Trophoblast cell (in vitro differentiated cells and primary cell): ENCODE measurements around the gene TUG1.
A peak's percentile ranks its signal among the peaks of the same experiment; 100 is the strongest.

Source experiments
- DNase-seq, 2 donors: peaks; one replicate each; pipeline ENCODE4 v3.0.0-alpha.2; 2016
- H2AFZ ChIP-seq: 2 replicates; pipeline ENCODE4 v1.6.1; 2013; ENCODE audit warnings: low read length, moderate library complexity, mild to moderate bottlenecking; ENCODE audit not compliant: insufficient read depth, poor library complexity
- H2AK5ac ChIP-seq: 2 replicates; pipeline ENCODE4 v1.6.1; 2013; ENCODE audit warnings: mild to moderate bottlenecking, low read length
- H2BK120ac ChIP-seq: 2 replicates; pipeline ENCODE4 v1.6.1; 2013; ENCODE audit warnings: low read length, mild to moderate bottlenecking, moderate library complexity; ENCODE audit not compliant: insufficient read depth, poor library complexity
- H2BK12ac ChIP-seq: 2 replicates; pipeline ENCODE4 v1.6.1; 2013; ENCODE audit warnings: mild to moderate bottlenecking, low read length, moderate library complexity
- H2BK5ac ChIP-seq: 2 replicates; pipeline ENCODE4 v1.6.1; 2013; ENCODE audit warnings: low read length, low read depth, moderate library complexity, mild to moderate bottlenecking; ENCODE audit not compliant: poor library complexity
- H3K14ac ChIP-seq: 2 replicates; pipeline ENCODE4 v1.6.1; 2013; ENCODE audit warnings: mild to moderate bottlenecking, low read length
- H3K18ac ChIP-seq: 2 replicates; pipeline ENCODE4 v1.6.1; 2013; ENCODE audit warnings: mild to moderate bottlenecking, low read length
- H3K23ac ChIP-seq: 2 replicates; pipeline ENCODE4 v1.6.1; 2013; ENCODE audit warnings: low read length
- H3K27ac ChIP-seq: 2 replicates; pipeline ENCODE4 v1.5.1; 2013; ENCODE audit warnings: low read depth, mild to moderate bottlenecking, inconsistent platforms, low read length, moderate library complexity
- H3K27me3 ChIP-seq: 2 replicates; pipeline ENCODE4 v1.6.1; 2013; ENCODE audit warnings: inconsistent platforms, mild to moderate bottlenecking, low read length, moderate library complexity; ENCODE audit not compliant: insufficient read depth
- H3K36me3 ChIP-seq, 2 experiments: 1 replicate in 1 of 2; 2 replicates in 1 of 2; pipeline ENCODE4 v1.6.1; 2013; ENCODE audit warnings: low read length in 2 of 2, mild to moderate bottlenecking in 2 of 2, moderate library complexity in 1 of 2; ENCODE audit not compliant: insufficient read depth in 2 of 2, control insufficient read depth in 1 of 2
- H3K4ac ChIP-seq: 2 replicates; pipeline ENCODE4 v1.6.1; 2013; ENCODE audit warnings: low read depth, mild to moderate bottlenecking, low read length, moderate library complexity
- H3K4me1 ChIP-seq, 2 experiments: 1 replicate in 1 of 2; 2 replicates in 1 of 2; pipeline ENCODE4 v1.6.1; 2013; ENCODE audit warnings: low read length in 2 of 2, mild to moderate bottlenecking in 2 of 2, moderate library complexity in 1 of 2; ENCODE audit not compliant: insufficient read depth in 2 of 2, control insufficient read depth in 1 of 2
- H3K4me2 ChIP-seq: 2 replicates; pipeline ENCODE4 v1.6.1; 2013; ENCODE audit warnings: inconsistent platforms, mild to moderate bottlenecking, low read length, moderate library complexity
- H3K4me3 ChIP-seq: 2 replicates; pipeline ENCODE4 v1.5.1; 2013; ENCODE audit warnings: mild to moderate bottlenecking, low read depth, low read length, inconsistent platforms
- H3K79me1 ChIP-seq: one replicate; pipeline ENCODE4 v1.6.1; 2013; ENCODE audit warnings: low read length
- H3K79me2 ChIP-seq: 2 replicates; pipeline ENCODE4 v1.6.1; 2013; ENCODE audit warnings: low read length, mild to moderate bottlenecking; ENCODE audit not compliant: control insufficient read depth, insufficient read depth, poor library complexity
- H3K9ac ChIP-seq: 2 replicates; pipeline ENCODE4 v1.6.1; 2013; ENCODE audit warnings: mild to moderate bottlenecking, low read length
- H3K9me3 ChIP-seq: 2 replicates; pipeline ENCODE4 v1.6.1; 2013; ENCODE audit warnings: low read depth, mild to moderate bottlenecking, control low read depth, inconsistent platforms, low read length; ENCODE audit not compliant: insufficient read depth
- H4K12ac ChIP-seq: 2 replicates; pipeline ENCODE4 v1.6.1; 2013; ENCODE audit warnings: low read depth, mild to moderate bottlenecking, low read length, moderate library complexity
- H4K8ac ChIP-seq: 2 replicates; pipeline ENCODE4 v1.6.1; 2013; ENCODE audit warnings: low read depth, mild to moderate bottlenecking, low read length, moderate library complexity
- H4K91ac ChIP-seq: one replicate; pipeline ENCODE4 v1.6.1; 2013; ENCODE audit warnings: low read depth, mild to moderate bottlenecking, low read length, moderate library complexity
- WGBS: extraction: QIAGEN DNeasy Blood & Tissue Kit; methylation state at CpG from one replicate; pipeline ENCODE4 v1.1.7; 2013; ENCODE audit warnings: missing lambda C conversion rate; ENCODE audit not compliant: insufficient read length, insufficient coverage; ENCODE audit errors: extremely low coverage; 5-methylcytosine and 5-hydroxymethylcytosine counted together

Gene TUG1

GRCh38 chr22:30946354-30946753 is 22.7 kb upstream of the TUG1 start:
- no peak overlapping the region for H3K4me3 ChIP-seq
- 100% methylated on average over 1 of the region's 7 CpGs for WGBS
- H3K9ac ChIP-seq, result no peak overlapping the region
- no peaks in the 10 kb centered on the region for H3K27me3 ChIP-seq
- peaks cover 0 to 10% of the 10 kb centered on the region in 2 experiments for H3K4me1 ChIP-seq
- H3K18ac ChIP-seq, result no peak overlapping the region
- peaks cover 44 to 80% of the 10 kb centered on the region in 2 experiments for H3K36me3 ChIP-seq
- no peak overlapping the region for H3K4me2 ChIP-seq
- no peak overlapping the region for H3K23ac ChIP-seq
- no peaks in the 10 kb centered on the region for H3K79me2 ChIP-seq
- H2AK5ac ChIP-seq, result no peak overlapping the region
- H4K12ac ChIP-seq, result no peak overlapping the region
- H2BK5ac ChIP-seq, result no peak overlapping the region
- no peak overlapping the region for H4K8ac ChIP-seq
- H2BK120ac ChIP-seq, result no peak overlapping the region
- H3K9me3 ChIP-seq, result no peaks in the 10 kb centered on the region
- no peak overlapping the region for H2BK12ac ChIP-seq
- H3K14ac ChIP-seq, result no peak overlapping the region
- DNase-seq, result no peak
- peak overlapping the region; percentile 2 for H4K91ac ChIP-seq
- no peak overlapping the region for H2AFZ ChIP-seq
- no peaks in the 10 kb centered on the region for H3K79me1 ChIP-seq
- no peak overlapping the region for H3K27ac ChIP-seq
- no peak overlapping the region for H3K4ac ChIP-seq

- Histone ChIP-seq H3K4me1 (peaks cover 0 to 10% of the 10 kb centered on the region in 2 experiments), H2BK120ac (no peak overlapping the region), H3K4me3 (no peak overlapping the region), H3K23ac (no peak overlapping the region), H4K12ac (no peak overlapping the region), H2BK12ac (no peak overlapping the region), H4K91ac (no peak overlapping the region), H2AFZ (no peak overlapping the region), H3K4me2 (no peak overlapping the region), H3K4ac (no peak overlapping the region), H3K27me3 (no peaks in the 10 kb centered on the region), H3K18ac (no peak overlapping the region), H3K9me3 (no peaks in the 10 kb centered on the region), H3K14ac (no peak overlapping the region), H3K79me1 (no peaks in the 10 kb centered on the region), H3K9ac (no peak overlapping the region), H3K36me3 (peaks cover 35 to 74% of the 10 kb centered on the region in 2 experiments), H2AK5ac (no peak overlapping the region), H3K79me2 (no peaks in the 10 kb centered on the region), H2BK5ac (no peak overlapping the region), H3K27ac (peak overlapping the region; percentile 9), H4K8ac (no peak overlapping the region)
- peak in 1 of 2 donors; percentile 26 for DNase-seq
- no CpG with 5 or more reads among the region's 5 CpGs for WGBS
These were observed 21.8 kb upstream of the TUG1 start for GRCh38 chr22:30947173-30947815.

DNA sequence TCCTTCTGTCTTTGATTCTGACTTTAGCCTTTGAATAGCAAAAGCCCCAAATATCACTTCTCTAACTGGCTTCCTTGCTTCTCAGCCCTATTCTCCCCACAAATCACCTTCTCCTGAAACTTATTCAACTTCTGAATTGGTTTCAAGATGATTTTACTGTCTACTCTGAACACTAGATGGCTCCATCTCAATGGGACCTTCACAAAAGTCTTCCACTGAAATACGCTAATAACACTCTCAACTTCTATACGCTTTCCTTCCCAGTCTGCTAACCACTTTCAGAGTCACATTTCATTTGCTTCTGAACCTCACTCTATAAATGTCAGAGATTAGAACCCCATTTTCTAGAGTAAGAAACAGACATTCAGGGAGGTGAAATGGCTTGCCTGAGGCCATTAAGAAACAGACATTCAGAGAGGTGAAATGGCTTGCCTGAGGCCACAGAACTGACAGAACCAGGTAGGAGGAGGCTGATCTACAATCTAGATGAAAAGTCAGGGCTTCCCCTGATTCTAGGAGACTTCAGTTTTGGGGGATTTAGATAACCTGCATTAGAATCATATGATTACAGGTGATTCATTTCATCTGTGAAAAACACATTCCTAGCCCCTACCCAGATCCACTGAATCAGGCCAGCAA is 21.1 kb upstream of the TUG1 start:
- H2AFZ ChIP-seq, result no peak overlapping the region
- no peak overlapping the region for H3K23ac ChIP-seq
- H3K36me3 ChIP-seq, result peaks cover 33 to 74% of the 10 kb centered on the region in 2 experiments
- no peak overlapping the region for H4K8ac ChIP-seq
- H3K9me3 ChIP-seq, result no peaks in the 10 kb centered on the region
- WGBS, result no CpG with 5 or more reads among the region's 2 CpGs
- peak; percentile 62 to 87 for DNase-seq
- H2BK12ac ChIP-seq, result no peak overlapping the region
- no peak overlapping the region for H2AK5ac ChIP-seq
- H3K4ac ChIP-seq, result no peak overlapping the region
- no peak overlapping the region for H4K91ac ChIP-seq
- H3K4me3 ChIP-seq, result no peak overlapping the region
- H3K18ac ChIP-seq, result no peak overlapping the region
- H3K79me1 ChIP-seq, result no peaks in the 10 kb centered on the region
- no peaks in the 10 kb centered on the region for H3K79me2 ChIP-seq
- no peak overlapping the region for H2BK120ac ChIP-seq
- H3K9ac ChIP-seq, result no peak overlapping the region
- no peaks in the 10 kb centered on the region for H3K27me3 ChIP-seq
- peak overlapping the region; percentile 19 for H3K27ac ChIP-seq
- H2BK5ac ChIP-seq, result no peak overlapping the region
- H4K12ac ChIP-seq, result no peak overlapping the region
- H3K4me2 ChIP-seq, result no peak overlapping the region
- no peak overlapping the region for H3K14ac ChIP-seq
- H3K4me1 ChIP-seq, result peaks cover 0 to 10% of the 10 kb centered on the region in 2 experiments

- no peak overlapping the region for H3K4me2 ChIP-seq
- H3K23ac ChIP-seq, result no peak overlapping the region
- no peak overlapping the region for H2BK12ac ChIP-seq
- no peak overlapping the region for H3K18ac ChIP-seq
- H3K4me1 ChIP-seq, result peaks cover 0 to 10% of the 10 kb centered on the region in 2 experiments
- no peak overlapping the region for H3K9ac ChIP-seq
- no peak overlapping the region for H4K91ac ChIP-seq
- H3K27ac ChIP-seq, result no peak overlapping the region
- H3K79me1 ChIP-seq, result no peaks in the 10 kb centered on the region
- H2BK120ac ChIP-seq, result no peak overlapping the region
- H3K36me3 ChIP-seq, result peaks cover 31 to 72% of the 10 kb centered on the region in 2 experiments
- no peak overlapping the region for H2AK5ac ChIP-seq
- H2AFZ ChIP-seq, result no peak overlapping the region
- no peaks in the 10 kb centered on the region for H3K9me3 ChIP-seq
- no peak overlapping the region for H2BK5ac ChIP-seq
- no peak overlapping the region for H4K8ac ChIP-seq
- DNase-seq, result peak; percentile 17 to 59
- no peaks in the 10 kb centered on the region for H3K27me3 ChIP-seq
- H3K4ac ChIP-seq, result no peak overlapping the region
- no peak overlapping the region for H3K14ac ChIP-seq
- WGBS, result 100% methylated on average over 2 of the region's 3 CpGs
- H3K4me3 ChIP-seq, result no peak overlapping the region
- no peaks in the 10 kb centered on the region for H3K79me2 ChIP-seq
- H4K12ac ChIP-seq, result no peak overlapping the region
These were observed 20.1 kb upstream of the TUG1 start for GRCh38 chr22:30948930-30949342.
